ENCODE results near the gene PALD1. TPM values are rescaled to one million over a fixed set of nuclear protein-coding genes. Genes with fewer than 3 reads are reported as not detected.

PALD1 gene
- total and polyA plus RNA-seq, 2 of the 4 experiments (the other 2 are of a cell fraction): 0.12 to 0.18 TPM

DNA sequence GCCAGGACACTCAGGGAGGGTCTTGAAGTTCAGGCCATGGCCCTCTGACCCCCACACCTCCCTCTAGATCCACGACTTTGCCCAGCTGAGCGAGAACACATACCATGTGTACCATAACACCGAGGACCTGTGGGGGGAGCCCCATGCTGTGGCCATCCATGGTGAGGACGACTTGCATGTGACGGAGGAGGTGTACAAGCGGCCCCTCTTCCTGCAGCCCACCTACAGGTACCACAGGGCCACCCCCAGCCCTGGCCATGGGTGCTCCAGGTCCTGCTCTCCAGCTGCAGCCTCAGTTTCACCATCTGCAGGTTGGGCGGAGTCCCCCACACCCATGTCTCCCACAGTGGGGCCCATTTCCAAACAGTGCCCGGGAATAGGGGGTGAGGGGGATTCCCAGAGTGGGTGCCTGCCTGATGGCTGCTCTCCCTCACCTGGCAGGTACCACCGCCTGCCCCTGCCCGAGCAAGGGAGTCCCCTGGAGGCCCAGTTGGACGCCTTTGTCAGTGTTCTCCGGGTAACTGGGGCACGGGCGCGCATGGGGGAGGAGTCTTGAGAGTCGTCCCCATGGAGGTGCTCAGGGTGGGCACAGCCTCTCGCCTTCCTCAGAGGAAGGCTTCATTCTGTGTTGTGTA lies 54.1 kb downstream of the PALD1 start:
- Histone ChIP-seq H2BK5ac (ENCODE audit: low read depth, low read length, poor library complexity, severe bottlenecking) (no peak overlapping the region), H2BK120ac (ENCODE audit: low read depth, low read length) (no peak overlapping the region), H2BK20ac (ENCODE audit: low read depth, low read length) (no peak overlapping the region), H3K79me1 (ENCODE audit: low read depth in 1 of 2, low read length in 2 of 2) (no peaks in the 10 kb centered on the region), H4K91ac (ENCODE audit: insufficient read depth, low read depth, low read length) (no peak overlapping the region), H2BK15ac (ENCODE audit: low read depth, low read length) (no peak overlapping the region), H3K4me3 (ENCODE audit: insufficient read depth, low read depth, low read length) (no peak overlapping the region), H3K27ac (ENCODE audit: insufficient read depth, low read length) (no peak overlapping the region), H3K27me3 (ENCODE audit: control insufficient read depth, insufficient read depth, low read length) (peaks cover 24% of the 10 kb centered on the region), H4K8ac (ENCODE audit: low read depth in 2 of 2, low read length in 2 of 2) (no peak overlapping the region), H3K14ac (replicated peaks; ENCODE audit: low read depth, low read length) (no peak overlapping the region), H3K56ac (ENCODE audit: extremely low read depth, insufficient read depth, low read length) (no peak overlapping the region), H3K9me3 (ENCODE audit: control insufficient read depth, insufficient read depth, low read length) (no peaks in the 10 kb centered on the region), H3K9ac (ENCODE audit: low read depth, low read length) (no peak overlapping the region), H4K20me1 (ENCODE audit: insufficient read depth, low read length) (no peaks in the 10 kb centered on the region), H3K4ac (ENCODE audit: low read depth, low read length) (no peak overlapping the region), H3K18ac (ENCODE audit: low read depth, low read length) (no peak overlapping the region), H3K4me2 (ENCODE audit: low read depth, low read length) (no peak overlapping the region), H3K23ac (ENCODE audit: low read depth, low read length) (no peak overlapping the region), H3K9me1 (ENCODE audit: insufficient read depth, low read length) (no peaks in the 10 kb centered on the region), H2AK5ac (ENCODE audit: low read depth, low read length) (no peak overlapping the region), H2AK9ac (replicated peaks; ENCODE audit: low read depth, low read length, poor library complexity) (no peak overlapping the region), H3K36me3 (ENCODE audit: control insufficient read depth, insufficient read depth, low read length) (no peaks in the 10 kb centered on the region), H2AFZ (replicated peaks; ENCODE audit: low read length, poor library complexity) (no peak overlapping the region), H3K4me1 (ENCODE audit: control insufficient read depth, insufficient read depth, low read length) (no peaks in the 10 kb centered on the region), H4K5ac (ENCODE audit: low read depth, low read length) (no peak overlapping the region)
- ChIA-PET CTCF (no interaction called here), POLR2A (ENCODE audit: unreplicated experiment) (no interaction called here)
- dilution Hi-C loops (cut with HindIII; ENCODE audit: low sequenced_read_pairs, unreplicated experiment) (no loop called here), in situ Hi-C loops (cut with MboI; ENCODE audit: low sequenced_read_pairs) (no loop called here), intact Hi-C loops (cut with micrococcal nuclease) (no loop called here)
- TF ChIP-seq SMC3 (IDR thresholded peaks at IDR 0.05; ENCODE audit: low read depth, low read length): no peak
- TF ChIP-seq, protein P1, sequence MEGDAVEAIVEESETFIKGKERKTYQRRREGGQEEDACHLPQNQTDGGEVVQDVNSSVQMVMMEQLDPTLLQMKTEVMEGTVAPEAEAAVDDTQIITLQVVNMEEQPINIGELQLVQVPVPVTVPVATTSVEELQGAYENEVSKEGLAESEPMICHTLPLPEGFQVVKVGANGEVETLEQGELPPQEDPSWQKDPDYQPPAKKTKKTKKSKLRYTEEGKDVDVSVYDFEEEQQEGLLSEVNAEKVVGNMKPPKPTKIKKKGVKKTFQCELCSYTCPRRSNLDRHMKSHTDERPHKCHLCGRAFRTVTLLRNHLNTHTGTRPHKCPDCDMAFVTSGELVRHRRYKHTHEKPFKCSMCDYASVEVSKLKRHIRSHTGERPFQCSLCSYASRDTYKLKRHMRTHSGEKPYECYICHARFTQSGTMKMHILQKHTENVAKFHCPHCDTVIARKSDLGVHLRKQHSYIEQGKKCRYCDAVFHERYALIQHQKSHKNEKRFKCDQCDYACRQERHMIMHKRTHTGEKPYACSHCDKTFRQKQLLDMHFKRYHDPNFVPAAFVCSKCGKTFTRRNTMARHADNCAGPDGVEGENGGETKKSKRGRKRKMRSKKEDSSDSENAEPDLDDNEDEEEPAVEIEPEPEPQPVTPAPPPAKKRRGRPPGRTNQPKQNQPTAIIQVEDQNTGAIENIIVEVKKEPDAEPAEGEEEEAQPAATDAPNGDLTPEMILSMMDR (conservative IDR thresholded peaks at IDR 0.05; ENCODE audit: low read depth, low read length): no peak
- TF ChIP-seq RAD21 (IDR thresholded peaks at IDR 0.05; ENCODE audit: low read length): no peak
- TF ChIP-seq, protein P2, sequence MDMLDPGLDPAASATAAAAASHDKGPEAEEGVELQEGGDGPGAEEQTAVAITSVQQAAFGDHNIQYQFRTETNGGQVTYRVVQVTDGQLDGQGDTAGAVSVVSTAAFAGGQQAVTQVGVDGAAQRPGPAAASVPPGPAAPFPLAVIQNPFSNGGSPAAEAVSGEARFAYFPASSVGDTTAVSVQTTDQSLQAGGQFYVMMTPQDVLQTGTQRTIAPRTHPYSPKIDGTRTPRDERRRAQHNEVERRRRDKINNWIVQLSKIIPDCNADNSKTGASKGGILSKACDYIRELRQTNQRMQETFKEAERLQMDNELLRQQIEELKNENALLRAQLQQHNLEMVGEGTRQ (IDR thresholded peaks at IDR 0.05; ENCODE audit: low read depth, low read length): no peak
- TF ChIP-seq CHD1 (IDR thresholded peaks at IDR 0.05; ENCODE audit: low read depth, low read length): no peak
- TF ChIP-seq CEBPB (IDR thresholded peaks at IDR 0.05; ENCODE audit: low read depth, low read length): no peak
- TF ChIP-seq NFE2L2 (IDR thresholded peaks at IDR 0.05; ENCODE audit: low read depth, low read length): no peak
- no peak for TF ChIP-seq FOS (IDR thresholded peaks at IDR 0.05; ENCODE audit: low read depth, low read length)
- no peak for TF ChIP-seq RCOR1 (IDR thresholded peaks at IDR 0.05; ENCODE audit: insufficient replicate concordance, low read length)
- TF ChIP-seq MXI1 (IDR thresholded peaks at IDR 0.05; ENCODE audit: borderline replicate concordance, low read depth, low read length): no peak
- ATAC-seq (ENCODE audit: low read depth): no peak
- DNase-seq: no peak
- BruUV-seq (replicated peaks): no TSS peak
- 80% methylated on average over 7 of the region's 17 CpGs; no CpG with 5 or more reads in 1 of the 2 experiments for WGBS, 2 experiments (ENCODE audit: extremely low coverage in 2 of 2, insufficient read length in 1 of 2)

Measured in IMR-90 (cell line).